OCI-LY1 (cell line): Measurements from ENCODE around the gene HPRT1.

Experiments used
- H2AFZ ChIP-seq: fragments of 200-600 bp; sonication (generic), shearing (Covaris generic); 2 replicates; pipeline ENCODE4 v1.6.0; 2014; ENCODE audit warnings: antibody characterized with exemption, mild to moderate bottlenecking, low read length
- H3F3A ChIP-seq: fragments of 200-600 bp; sonication (generic), shearing (Covaris generic); 2 replicates; pipeline ENCODE4 v1.6.0; 2014; ENCODE audit warnings: mild to moderate bottlenecking, antibody characterized with exemption, low read length, moderate library complexity; ENCODE audit not compliant: insufficient read depth
- H3K27ac ChIP-seq: fragments of 200-600 bp; sonication (generic); 2 replicates; pipeline ENCODE4 v1.5.1; 2014; ENCODE audit warnings: low read length, mixed run types, mild to moderate bottlenecking, low read depth; ENCODE audit not compliant: poor library complexity, severe bottlenecking
- H3K27me3 ChIP-seq: fragments of 200-600 bp; sonication (generic); 2 replicates; pipeline ENCODE4 v1.6.0; 2014; ENCODE audit warnings: antibody characterized with exemption, mild to moderate bottlenecking, low read length, moderate library complexity; ENCODE audit not compliant: insufficient read depth
- H3K36me3 ChIP-seq: fragments of 200-600 bp; sonication (generic); 2 replicates; pipeline ENCODE4 v1.6.1; 2014; ENCODE audit warnings: mild to moderate bottlenecking, antibody characterized with exemption, low read length, moderate library complexity, mixed read lengths; ENCODE audit not compliant: insufficient read depth
- H3K4me1 ChIP-seq: fragments of 200-600 bp; sonication (generic); 2 replicates; pipeline ENCODE4 v1.5.1; 2014; ENCODE audit warnings: mild to moderate bottlenecking, low read length, moderate library complexity; ENCODE audit not compliant: insufficient read depth, severe bottlenecking
- H3K4me2 ChIP-seq: fragments of 200-600 bp; sonication (generic), shearing (Covaris generic); 2 replicates; pipeline ENCODE4 v1.6.1; 2014; ENCODE audit warnings: low read length
- H3K4me3 ChIP-seq: fragments of 200-600 bp; sonication (generic); 2 replicates; pipeline ENCODE4 v1.5.1; 2014; ENCODE audit warnings: low read length, low read depth, mild to moderate bottlenecking, mixed read lengths; ENCODE audit not compliant: poor library complexity, severe bottlenecking
- H3K79me2 ChIP-seq: fragments of 200-600 bp; shearing (Covaris generic); 2 replicates; pipeline ENCODE4 v1.6.1; 2016; ENCODE audit warnings: mixed run types, low read length, mixed read lengths; ENCODE audit not compliant: insufficient read depth
- H3K9ac ChIP-seq: fragments of 200-600 bp; sonication (generic), shearing (Covaris generic); 2 replicates; pipeline ENCODE4 v1.6.1; 2014; ENCODE audit warnings: mild to moderate bottlenecking, low read length, mixed read lengths
- H3K9me2 ChIP-seq: fragments of 200-600 bp; sonication (generic), shearing (Covaris generic); 2 replicates; pipeline ENCODE4 v1.6.1; 2014; ENCODE audit warnings: low read depth, mild to moderate bottlenecking, low read length, mixed read lengths
- H3K9me3 ChIP-seq: fragments of 200-600 bp; shearing (Covaris generic); 2 replicates; pipeline ENCODE4 v1.6.1; 2014; ENCODE audit warnings: low read length, mixed read lengths
- H4K20me1 ChIP-seq: fragments of 200-600 bp; sonication (generic), shearing (Covaris generic); 2 replicates; pipeline ENCODE4 v1.6.0; 2016; ENCODE audit warnings: mild to moderate bottlenecking, low read length; ENCODE audit not compliant: insufficient read depth
- CTCF ChIP-seq: fragments of 200-600 bp; sonication (generic), shearing (Covaris generic); IDR thresholded peaks from 2 replicates; pipeline ENCODE4 v1.5.1; 2017; ENCODE audit warnings: mild to moderate bottlenecking, antibody characterized with exemption, low read length, moderate library complexity, mixed read lengths
- EZH2 ChIP-seq: fragments of 200-600 bp; sonication (generic), shearing (Covaris generic); IDR thresholded peaks from 2 replicates; pipeline ENCODE4 v1.8.0; 2017; ENCODE audit warnings: borderline replicate concordance, mixed run types, mild to moderate bottlenecking, antibody characterized with exemption, low read length, moderate library complexity, mixed read lengths

The HPRT1 gene

GRCh38 chrX:134431894-134432293, 28.1 kb upstream of the HPRT1 start:
- no peak for TF ChIP-seq CTCF
- TF ChIP-seq EZH2: no peak
- no peaks in the 10 kb centered on the region for H3K27me3 ChIP-seq
- no peak overlapping the region for H3K4me2 ChIP-seq
- no peaks in the 10 kb centered on the region for H3F3A ChIP-seq
- H2AFZ ChIP-seq: no peak overlapping the region
- H3K4me3 ChIP-seq: no peak overlapping the region
- H3K36me3 ChIP-seq: peaks cover 38% of the 10 kb centered on the region; the same call in 1 of the 2 replicates
- no peaks in the 10 kb centered on the region for H3K4me1 ChIP-seq
- H3K9me3 ChIP-seq: no peaks in the 10 kb centered on the region
- H4K20me1 ChIP-seq: no peaks in the 10 kb centered on the region
- no peaks in the 10 kb centered on the region for H3K79me2 ChIP-seq
- no peak overlapping the region for H3K9ac ChIP-seq
- no peak overlapping the region for H3K27ac ChIP-seq
- no peaks in the 10 kb centered on the region for H3K9me2 ChIP-seq

GRCh38 chrX:134435894-134436293, 24.1 kb upstream of the HPRT1 start:
- Histone ChIP-seq H3K9ac (no peak overlapping the region), H3K79me2 (no peaks in the 10 kb centered on the region), H3K27ac (no peak overlapping the region), H3K9me3 (no peaks in the 10 kb centered on the region), H3K9me2 (no peaks in the 10 kb centered on the region), H3K36me3 (peaks cover 9% of the 10 kb centered on the region; the same call in 1 of the 2 replicates), H3K4me1 (no peaks in the 10 kb centered on the region), H3F3A (no peaks in the 10 kb centered on the region), H3K4me3 (no peak overlapping the region), H4K20me1 (no peaks in the 10 kb centered on the region), H3K4me2 (no peak overlapping the region), H2AFZ (no peak overlapping the region), H3K27me3 (no peaks in the 10 kb centered on the region)
- no peak for TF ChIP-seq CTCF

- H4K20me1 ChIP-seq: no peaks in the 10 kb centered on the region
- no peak for TF ChIP-seq CTCF
- no peak for TF ChIP-seq EZH2
- H3K4me2 ChIP-seq: no peak overlapping the region
- H3K9me3 ChIP-seq: no peaks in the 10 kb centered on the region
- no peaks in the 10 kb centered on the region for H3K9me2 ChIP-seq
- H3K27ac ChIP-seq: peak overlapping the region; percentile 42
- no peaks in the 10 kb centered on the region for H3K79me2 ChIP-seq
- no peak overlapping the region for H3K4me3 ChIP-seq
- no peaks in the 10 kb centered on the region for H3K27me3 ChIP-seq
- peaks cover 8% of the 10 kb centered on the region for H3K4me1 ChIP-seq
- H3F3A ChIP-seq: no peaks in the 10 kb centered on the region
- H3K9ac ChIP-seq: no peak overlapping the region
- H3K36me3 ChIP-seq: no peaks in the 10 kb centered on the region
- H2AFZ ChIP-seq: no peak overlapping the region
Observed at GRCh38 chrX:134443020-134443419, 16.9 kb upstream of the HPRT1 start.
